OCI-LY3 (cell line): ENCODE data around the gene SPEM2.

Source experiments
- EZH2phosphoT487 ChIP-seq: fragments of 200-600 bp; shearing (Covaris generic); IDR thresholded peaks from 2 replicates; pipeline ENCODE4 v1.6.1; 2018; ENCODE audit warnings: antibody characterized with exemption, mixed run types, low read depth
- TF ChIP-seq, protein P1 (sequence below): fragments of 200-600, 300-600 bp; sonication (generic); IDR thresholded peaks from 2 replicates; pipeline ENCODE4 v1.5.1; 2014; ENCODE audit warnings: antibody characterized with exemption, low read length, low read depth

- TF ChIP-seq, protein P1, sequence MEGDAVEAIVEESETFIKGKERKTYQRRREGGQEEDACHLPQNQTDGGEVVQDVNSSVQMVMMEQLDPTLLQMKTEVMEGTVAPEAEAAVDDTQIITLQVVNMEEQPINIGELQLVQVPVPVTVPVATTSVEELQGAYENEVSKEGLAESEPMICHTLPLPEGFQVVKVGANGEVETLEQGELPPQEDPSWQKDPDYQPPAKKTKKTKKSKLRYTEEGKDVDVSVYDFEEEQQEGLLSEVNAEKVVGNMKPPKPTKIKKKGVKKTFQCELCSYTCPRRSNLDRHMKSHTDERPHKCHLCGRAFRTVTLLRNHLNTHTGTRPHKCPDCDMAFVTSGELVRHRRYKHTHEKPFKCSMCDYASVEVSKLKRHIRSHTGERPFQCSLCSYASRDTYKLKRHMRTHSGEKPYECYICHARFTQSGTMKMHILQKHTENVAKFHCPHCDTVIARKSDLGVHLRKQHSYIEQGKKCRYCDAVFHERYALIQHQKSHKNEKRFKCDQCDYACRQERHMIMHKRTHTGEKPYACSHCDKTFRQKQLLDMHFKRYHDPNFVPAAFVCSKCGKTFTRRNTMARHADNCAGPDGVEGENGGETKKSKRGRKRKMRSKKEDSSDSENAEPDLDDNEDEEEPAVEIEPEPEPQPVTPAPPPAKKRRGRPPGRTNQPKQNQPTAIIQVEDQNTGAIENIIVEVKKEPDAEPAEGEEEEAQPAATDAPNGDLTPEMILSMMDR: no peak
- TF ChIP-seq EZH2phosphoT487: no peak
These were observed 12.7 kb downstream of the SPEM2 start for GRCh38 chr17:7437950-7438614.
